ENCODE measurements around the gene IMPDH1.

DNA sequence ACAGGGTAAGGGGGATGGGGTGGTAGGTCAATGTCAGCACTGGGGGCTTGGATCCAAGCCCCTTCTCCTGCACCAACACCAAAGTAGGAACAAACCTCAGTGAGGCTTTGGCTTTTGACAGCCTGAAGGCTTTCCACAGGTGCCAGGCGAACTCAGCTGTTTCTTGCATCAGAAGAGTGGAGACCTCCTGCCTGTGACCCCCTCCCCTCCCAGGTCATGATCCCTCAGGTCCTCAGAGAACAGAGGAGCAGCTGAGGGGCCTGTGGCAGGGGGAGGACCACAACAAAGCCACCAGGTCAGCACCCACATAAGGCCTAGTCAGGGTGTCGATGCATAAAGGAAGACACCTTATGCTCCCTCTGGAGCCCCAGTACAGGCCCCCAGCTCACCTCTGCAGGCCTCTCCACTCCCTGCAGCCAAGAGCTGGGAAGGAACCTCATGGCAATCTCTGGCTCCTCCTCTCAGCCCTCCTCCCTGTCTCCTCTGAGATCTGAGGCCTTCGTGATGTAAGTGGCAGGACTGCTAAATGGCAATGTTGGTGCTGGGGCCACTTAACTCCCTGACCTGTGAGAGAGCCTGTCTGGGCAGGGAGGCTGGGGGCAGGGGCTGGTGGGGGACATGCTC is 29.2 kb downstream of the IMPDH1 start:
- TF ChIP-seq, protein P1, sequence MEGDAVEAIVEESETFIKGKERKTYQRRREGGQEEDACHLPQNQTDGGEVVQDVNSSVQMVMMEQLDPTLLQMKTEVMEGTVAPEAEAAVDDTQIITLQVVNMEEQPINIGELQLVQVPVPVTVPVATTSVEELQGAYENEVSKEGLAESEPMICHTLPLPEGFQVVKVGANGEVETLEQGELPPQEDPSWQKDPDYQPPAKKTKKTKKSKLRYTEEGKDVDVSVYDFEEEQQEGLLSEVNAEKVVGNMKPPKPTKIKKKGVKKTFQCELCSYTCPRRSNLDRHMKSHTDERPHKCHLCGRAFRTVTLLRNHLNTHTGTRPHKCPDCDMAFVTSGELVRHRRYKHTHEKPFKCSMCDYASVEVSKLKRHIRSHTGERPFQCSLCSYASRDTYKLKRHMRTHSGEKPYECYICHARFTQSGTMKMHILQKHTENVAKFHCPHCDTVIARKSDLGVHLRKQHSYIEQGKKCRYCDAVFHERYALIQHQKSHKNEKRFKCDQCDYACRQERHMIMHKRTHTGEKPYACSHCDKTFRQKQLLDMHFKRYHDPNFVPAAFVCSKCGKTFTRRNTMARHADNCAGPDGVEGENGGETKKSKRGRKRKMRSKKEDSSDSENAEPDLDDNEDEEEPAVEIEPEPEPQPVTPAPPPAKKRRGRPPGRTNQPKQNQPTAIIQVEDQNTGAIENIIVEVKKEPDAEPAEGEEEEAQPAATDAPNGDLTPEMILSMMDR (IDR thresholded peaks at IDR 0.05), result no peak
- no peak for TF ChIP-seq POLR2AphosphoS5 (IDR thresholded peaks at IDR 0.05; ENCODE audit: low read depth, low read length)
- no peak for TF ChIP-seq SIN3A (IDR thresholded peaks at IDR 0.05; ENCODE audit: borderline replicate concordance, insufficient read depth, low read depth, low read length)
- TF ChIP-seq, protein P2, sequence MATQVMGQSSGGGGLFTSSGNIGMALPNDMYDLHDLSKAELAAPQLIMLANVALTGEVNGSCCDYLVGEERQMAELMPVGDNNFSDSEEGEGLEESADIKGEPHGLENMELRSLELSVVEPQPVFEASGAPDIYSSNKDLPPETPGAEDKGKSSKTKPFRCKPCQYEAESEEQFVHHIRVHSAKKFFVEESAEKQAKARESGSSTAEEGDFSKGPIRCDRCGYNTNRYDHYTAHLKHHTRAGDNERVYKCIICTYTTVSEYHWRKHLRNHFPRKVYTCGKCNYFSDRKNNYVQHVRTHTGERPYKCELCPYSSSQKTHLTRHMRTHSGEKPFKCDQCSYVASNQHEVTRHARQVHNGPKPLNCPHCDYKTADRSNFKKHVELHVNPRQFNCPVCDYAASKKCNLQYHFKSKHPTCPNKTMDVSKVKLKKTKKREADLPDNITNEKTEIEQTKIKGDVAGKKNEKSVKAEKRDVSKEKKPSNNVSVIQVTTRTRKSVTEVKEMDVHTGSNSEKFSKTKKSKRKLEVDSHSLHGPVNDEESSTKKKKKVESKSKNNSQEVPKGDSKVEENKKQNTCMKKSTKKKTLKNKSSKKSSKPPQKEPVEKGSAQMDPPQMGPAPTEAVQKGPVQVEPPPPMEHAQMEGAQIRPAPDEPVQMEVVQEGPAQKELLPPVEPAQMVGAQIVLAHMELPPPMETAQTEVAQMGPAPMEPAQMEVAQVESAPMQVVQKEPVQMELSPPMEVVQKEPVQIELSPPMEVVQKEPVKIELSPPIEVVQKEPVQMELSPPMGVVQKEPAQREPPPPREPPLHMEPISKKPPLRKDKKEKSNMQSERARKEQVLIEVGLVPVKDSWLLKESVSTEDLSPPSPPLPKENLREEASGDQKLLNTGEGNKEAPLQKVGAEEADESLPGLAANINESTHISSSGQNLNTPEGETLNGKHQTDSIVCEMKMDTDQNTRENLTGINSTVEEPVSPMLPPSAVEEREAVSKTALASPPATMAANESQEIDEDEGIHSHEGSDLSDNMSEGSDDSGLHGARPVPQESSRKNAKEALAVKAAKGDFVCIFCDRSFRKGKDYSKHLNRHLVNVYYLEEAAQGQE (IDR thresholded peaks at IDR 0.05; ENCODE audit: insufficient read depth in 1 of 2, low read depth in 2 of 2, low read length in 1 of 2), result no peak

All from Panc1 (cell line).